Right ventricle myocardium superior (tissue), 1 donor: ENCODE measurements around the gene C17orf107. TPM values are rescaled to one million over a fixed set of nuclear protein-coding genes. Genes with fewer than 3 reads are reported as not detected.
A peak's percentile ranks its signal among the peaks of the same experiment; 100 is the strongest.
"Not testable (repeated sequence)": the region's sequence is repeated elsewhere in the genome, so short reads cannot be mapped to it uniquely, and the experiment has no call there.

ENCODE experiments used
- ATAC-seq: fragments of 200-7000 bp; cut with Tn5 transposase; one replicate; pipeline ENCODE4 v1.9.1; 2020; ENCODE audit warnings: mild to moderate bottlenecking; ENCODE audit not compliant: poor library complexity
- DNase-seq: peaks from one replicate; pipeline ENCODE4 v3.0.0-alpha.2; 2020
- intact Hi-C: fragments of 100-400 bp; cut with DNase I; formaldehyde crosslinking; loops from one replicate; pipeline ENCODE4 v1.11.2; 2022
- total RNA-seq: library from RNA; stranded (reverse); fragmentation: NEBNext Ultra II Directional; extraction: Animal tissue kit (Norgen Biotek cat#: 25700); gene quantifications from one replicate; pipeline ENCODE4 v1.2.1, GENCODE V29; 2021
- donor health status: DM: no; HTN: yes; CAD: no; lungs with severe emphysema.

The C17orf107 gene
- total RNA-seq, 1 donor from 2014 or later: 0.51 TPM

GRCh38 chr17:4869058-4869998 is 30.0 kb upstream of the C17orf107 start:
- intact Hi-C loops, DNase-seq, ATAC-seq: not testable (repeated sequence)

GRCh38 chr17:4870855-4871254 is 28.5 kb upstream of the C17orf107 start:
- DNase-seq (no peak), ATAC-seq (no peak)
- intact Hi-C loops: no loop called here

- ATAC-seq (no peak), DNase-seq (no peak)
- intact Hi-C loops: no loop called here
Observed at GRCh38 chr17:4872786-4873185, 26.6 kb upstream of the C17orf107 start.

- intact Hi-C loops: no loop called here
- no peak for DNase-seq
- ATAC-seq: no peak
Observed at GRCh38 chr17:4877089-4877488, 22.2 kb upstream of the C17orf107 start.

- intact Hi-C loops: no loop called here
- no peak for ATAC-seq
- DNase-seq: peak; percentile 38
Observed at GRCh38 chr17:4879601-4880000, 19.7 kb upstream of the C17orf107 start.

- intact Hi-C loops: loop anchor here (2.0 to 10.0 kb wide), 3 partner anchors 22 to 146 kb away; partner anchors contain the start of genes CXCL16, MED11, MINK1 and ZMYND15
- DNase-seq (no peak), ATAC-seq (no peak)
Observed at GRCh38 chr17:4880857-4881256, 18.5 kb upstream of the C17orf107 start.

GRCh38 chr17:4881761-4882555 is 17.4 kb upstream of the C17orf107 start:
- intact Hi-C loops: loop anchor here (2.0 to 10.0 kb wide), 3 partner anchors 23 to 147 kb away; partner anchors contain the start of genes CXCL16, MED11, MINK1 and ZMYND15
- ATAC-seq (peak; percentile 83), DNase-seq (peak; percentile 73)

- DNase-seq: peak; percentile 11
- intact Hi-C loops: loop anchor here (10.0 kb wide), 2 partner anchors 50 to 150 kb away; partner anchors contain the start of genes CXCL16, MED11, MINK1 and ZMYND15
Observed at GRCh38 chr17:4884489-4884888, 14.8 kb upstream of the C17orf107 start.

GRCh38 chr17:4886830-4887229 is 12.5 kb upstream of the C17orf107 start:
- DNase-seq: peak; percentile 22
- ATAC-seq: no peak
- intact Hi-C loops: loop anchor here (10.0 kb wide), 2 partner anchors 52 to 152 kb away; partner anchors contain the start of genes CXCL16, MED11, MINK1 and ZMYND15

More at GRCh38 chr17:4884489-4884888, 14.8 kb upstream of the C17orf107 start:
- ATAC-seq: no peak

GRCh38 chr17:4887581-4887980 is 11.8 kb upstream of the C17orf107 start:
- no peak for ATAC-seq
- intact Hi-C loops: loop anchor here (10.0 kb wide), 2 partner anchors 53 to 153 kb away; partner anchors contain the start of genes CXCL16, MED11, MINK1 and ZMYND15
- peak; percentile 25 for DNase-seq

GRCh38 chr17:4891411-4892410 is 7.6 kb upstream of the C17orf107 start:
- intact Hi-C loops: no loop called here
- DNase-seq: peak; percentile 6
- ATAC-seq: no peak

GRCh38 chr17:4892499-4893221 is 6.7 kb upstream of the C17orf107 start:
- intact Hi-C loops: no loop called here
- peak; percentile 20 for DNase-seq
- no peak for ATAC-seq

- DNase-seq (peak; percentile 24), ATAC-seq (no peak)
- intact Hi-C loops: no loop called here
Observed at GRCh38 chr17:4893272-4893671, 6.1 kb upstream of the C17orf107 start.

- intact Hi-C loops: no loop called here
- ATAC-seq (no peak), DNase-seq (peak; percentile 29)
Observed at GRCh38 chr17:4893721-4894560, 5.4 kb upstream of the C17orf107 start.

- DNase-seq: peak; percentile 36
- intact Hi-C loops: no loop called here
- ATAC-seq: no peak
Observed at GRCh38 chr17:4895121-4895520, 4.2 kb upstream of the C17orf107 start.

GRCh38 chr17:4895657-4896331 is 3.5 kb upstream of the C17orf107 start:
- intact Hi-C loops: no loop called here
- DNase-seq (peak; percentile 43), ATAC-seq (no peak)
